ENCODE measurements around the gene KRT74.

- no peak for TF ChIP-seq CTCF (optimal IDR thresholded peaks at IDR 0.05 in 1 of 3, IDR thresholded peaks at IDR 0.05 in 1 of 3, conservative IDR thresholded peaks at IDR 0.05 in 1 of 3; ENCODE audit: extremely low read depth in 1 of 3, insufficient read depth in 2 of 3, low read length in 3 of 3)
- TF ChIP-seq EZH2 (IDR thresholded peaks at IDR 0.05; ENCODE audit: low read length): no peak
Observed at GRCh38 chr12:52517888-52518287, 55.8 kb downstream of the KRT74 start.
